ENCODE results near the gene IRGQ.

DNA sequence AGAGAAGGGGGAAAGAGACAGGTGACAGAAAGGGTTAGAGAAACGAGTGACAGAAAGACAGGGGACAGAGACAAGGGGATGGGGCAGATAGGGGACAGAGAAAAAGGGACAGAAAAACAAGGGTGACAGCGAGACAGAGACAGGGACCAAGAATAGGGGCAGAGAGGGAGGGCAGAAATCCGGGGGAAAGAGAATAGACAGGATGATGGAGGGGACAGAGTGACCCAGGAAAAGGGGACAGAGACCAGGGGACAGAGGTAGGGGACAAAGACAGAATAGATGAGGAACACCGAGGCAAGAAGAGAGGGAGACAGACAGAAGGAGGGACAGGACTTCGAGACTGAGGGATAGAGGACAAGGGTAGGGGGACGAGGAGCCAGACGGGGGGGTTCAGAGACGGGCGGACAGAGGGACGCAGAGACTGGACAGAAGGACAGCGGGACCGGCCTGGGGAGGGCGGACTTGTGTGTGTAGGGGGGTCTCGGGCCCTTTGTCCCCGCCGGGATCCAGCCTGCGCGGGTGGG is 43.1 kb upstream of the IRGQ start:
- TF ChIP-seq GATA2 (IDR thresholded peaks at IDR 0.05; ENCODE audit: low read depth, low read length) (no peak), GATA3 (IDR thresholded peaks at IDR 0.05; ENCODE audit: low read depth, low read length) (no peak)

Measured in SH-SY5Y (cell line).